Right renal pelvis (tissue), 4 donors: ENCODE measurements around the gene SOX6. TPM values are rescaled to one million over a fixed set of nuclear protein-coding genes. Genes with fewer than 3 reads are reported as not detected.

Experiments
- DNase-seq, 4 donors: peaks; one replicate each; pipeline ENCODE4 v3.0.0-alpha.2; 2013; ENCODE audit warnings: low read depth in 4 of 4, low spot score in 3 of 4, missing footprints in 1 of 4
- polyA plus RNA-seq, 4 donors: library from polyadenylated mRNA; unstranded; fragments of 120-200 nt; gene quantifications; one replicate each; pipeline ENCODE4 v1.2.1, GENCODE V29; 2013; ENCODE audit not compliant: insufficient read length in 4 of 4

Gene SOX6
- polyA plus RNA-seq, 4 donors = 18.4 to 23.1 (median 21.3) TPM

DNA sequence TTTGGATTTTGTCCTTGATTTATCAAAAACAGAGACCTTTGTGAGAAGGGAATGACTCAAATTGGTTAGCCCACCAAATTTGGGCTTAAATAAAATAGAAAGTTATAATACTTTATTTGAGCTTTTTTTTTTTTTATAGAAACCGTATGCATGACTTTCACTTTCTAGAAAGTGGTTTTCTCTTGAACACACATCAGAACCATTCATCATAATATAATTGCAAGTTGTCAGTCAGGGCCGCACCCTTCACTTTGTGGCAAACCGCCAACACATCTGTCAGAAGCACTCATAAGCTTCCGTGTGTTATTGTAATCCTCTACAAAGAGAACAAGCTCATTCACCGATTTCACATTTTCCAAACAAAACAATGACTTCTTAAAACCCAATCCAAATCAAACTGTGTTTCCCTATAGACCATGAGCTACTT, 76.1 kb downstream of the SOX6 start:
- no peak for DNase-seq

DNA sequence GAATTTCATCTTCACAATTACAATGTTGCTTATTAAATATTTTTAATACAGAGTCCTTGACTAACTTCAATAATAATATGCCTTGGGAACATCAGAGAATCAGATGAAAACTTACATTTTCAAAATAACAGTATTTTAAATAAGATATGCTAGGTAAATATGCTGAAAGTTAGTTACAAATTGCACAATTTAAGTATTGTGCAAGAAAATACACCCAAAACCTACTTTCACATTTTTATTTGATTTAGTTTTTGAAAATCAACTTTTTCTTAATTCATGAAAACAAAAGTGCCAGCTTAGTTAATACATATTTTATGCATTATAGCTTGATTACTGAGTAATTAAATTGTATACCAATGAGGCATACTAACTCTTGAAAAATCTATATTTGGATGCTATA, 76.8 kb downstream of the SOX6 start:
- DNase-seq = no peak

DNA sequence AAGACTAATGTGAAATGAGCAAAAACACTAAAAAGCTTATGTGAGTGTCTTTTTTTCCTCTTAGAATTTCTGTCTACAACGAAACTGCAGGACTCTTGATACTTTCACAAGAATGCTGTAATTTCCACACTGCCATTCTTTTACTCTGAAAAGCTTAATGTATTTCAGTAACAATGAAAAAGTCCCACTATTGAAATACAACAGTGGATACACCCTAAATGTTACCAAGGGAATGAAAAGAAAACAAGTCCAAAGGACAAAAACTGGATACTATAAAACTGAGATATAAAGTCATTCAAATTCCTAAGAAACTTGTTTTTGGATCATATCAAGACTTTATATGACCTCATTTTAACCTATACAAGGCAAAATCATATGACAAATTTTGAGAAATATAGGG, 77.4 kb downstream of the SOX6 start:
- DNase-seq = no peak

DNA sequence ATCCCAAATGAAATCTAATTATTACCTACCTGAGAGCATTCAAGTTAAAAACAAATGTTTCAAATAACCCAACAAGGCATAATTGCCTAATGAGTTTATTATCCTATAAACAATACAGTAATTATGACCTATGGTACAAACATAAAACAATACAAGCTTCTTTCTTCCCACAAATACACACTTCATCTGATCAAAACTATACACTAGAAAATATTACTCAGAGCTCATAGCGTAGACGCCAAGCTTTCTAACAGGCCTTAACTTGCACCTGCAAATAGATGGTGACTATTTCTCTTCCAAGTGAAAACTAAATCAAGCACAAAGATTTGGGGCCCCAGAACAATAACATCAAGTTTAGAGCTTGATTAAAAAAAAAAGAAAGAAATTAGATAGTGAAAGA, 78.1 kb downstream of the SOX6 start:
- DNase-seq = no peak

DNA sequence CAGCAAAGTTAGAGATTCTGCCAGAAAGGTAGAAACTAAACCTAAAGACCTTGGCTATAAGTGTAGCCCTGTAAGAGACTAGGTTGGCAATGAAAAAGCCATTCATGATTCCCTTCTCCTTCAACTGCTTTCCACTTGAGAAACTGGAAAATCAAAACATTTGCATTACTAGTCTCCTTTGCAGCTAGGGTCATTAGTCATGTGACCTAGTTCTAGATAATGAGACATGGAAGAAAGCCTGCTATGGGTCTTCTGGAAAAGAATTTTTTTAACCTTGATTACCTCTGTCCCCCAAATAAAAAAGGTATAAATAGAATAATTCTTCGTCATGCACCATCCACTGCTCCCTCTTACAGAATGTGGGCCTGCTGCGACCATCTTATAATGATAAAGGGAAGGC, 80.1 kb downstream of the SOX6 start:
- DNase-seq = no peak

DNA sequence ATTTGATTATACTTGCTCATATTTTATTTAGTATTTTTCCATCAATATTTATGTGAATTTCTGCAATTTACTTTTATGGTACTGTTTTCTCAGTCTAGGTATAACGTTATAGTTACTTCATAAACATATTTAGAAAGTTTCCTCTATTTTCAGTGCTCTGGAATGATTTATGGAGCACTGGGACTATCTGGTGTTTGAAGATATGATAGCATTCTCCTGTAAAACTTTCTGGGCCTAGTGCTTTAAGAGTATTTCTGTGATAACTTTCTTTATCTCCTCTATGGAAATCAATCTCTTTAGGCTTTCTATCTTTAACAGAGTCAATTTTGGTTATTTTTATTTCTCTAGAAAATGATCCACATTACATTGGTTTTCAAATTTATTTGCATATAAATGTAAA, 85.1 kb downstream of the SOX6 start:
- no peak for DNase-seq

DNA sequence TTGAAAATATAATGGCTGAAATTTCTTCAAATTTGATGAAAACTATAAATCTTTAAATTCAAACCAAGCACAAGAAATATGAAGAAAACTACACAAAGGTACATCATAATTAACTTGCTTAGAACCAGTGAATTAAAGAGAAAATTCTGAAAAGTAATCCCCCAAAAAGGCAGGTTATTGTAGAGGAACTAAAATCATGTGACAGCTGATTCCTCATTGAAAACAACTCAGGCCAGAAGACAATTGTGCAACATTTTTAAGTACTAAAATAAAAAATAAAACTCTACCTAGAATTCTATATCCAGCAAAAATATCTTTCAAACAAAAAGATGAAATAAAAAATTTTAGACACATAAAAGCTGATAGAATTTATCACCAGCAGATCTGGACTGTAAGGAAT, 90.3 kb downstream of the SOX6 start:
- no peak for DNase-seq

DNA sequence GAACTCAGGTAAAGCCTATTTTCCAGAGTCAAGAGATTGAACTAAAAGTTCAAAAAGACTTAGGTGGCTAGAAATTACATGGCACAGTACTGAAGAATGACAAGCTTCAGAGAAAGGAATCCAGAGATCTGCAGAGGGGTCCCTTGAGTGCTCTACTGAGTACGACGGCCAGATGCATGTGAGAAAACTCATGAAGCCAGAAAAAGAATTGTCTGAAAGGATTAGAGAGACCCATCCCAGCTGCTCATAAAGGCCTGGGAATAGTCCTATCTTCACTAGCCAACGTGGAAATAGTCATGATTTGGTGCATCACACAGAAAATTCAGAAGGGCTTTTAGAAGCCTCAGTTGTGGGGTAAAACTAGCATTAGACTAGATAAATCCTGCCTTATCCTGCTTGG, 91.3 kb downstream of the SOX6 start:
- no peak for DNase-seq

DNA sequence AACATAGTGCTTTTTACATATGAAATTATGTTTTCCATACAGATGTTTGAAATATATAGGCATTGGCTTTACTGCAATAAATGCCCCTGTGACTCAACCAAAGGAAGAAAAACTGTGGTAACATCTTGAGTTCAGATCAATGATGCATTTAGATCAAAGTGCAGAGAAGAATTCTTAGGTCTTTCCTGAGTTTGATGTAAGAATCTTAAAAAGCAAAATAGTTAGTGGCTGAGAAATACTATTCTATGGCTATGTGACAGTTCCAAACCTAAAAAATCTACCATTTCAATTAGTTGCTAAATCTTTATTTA, 93.7 kb downstream of the SOX6 start:
- DNase-seq = no peak

DNA sequence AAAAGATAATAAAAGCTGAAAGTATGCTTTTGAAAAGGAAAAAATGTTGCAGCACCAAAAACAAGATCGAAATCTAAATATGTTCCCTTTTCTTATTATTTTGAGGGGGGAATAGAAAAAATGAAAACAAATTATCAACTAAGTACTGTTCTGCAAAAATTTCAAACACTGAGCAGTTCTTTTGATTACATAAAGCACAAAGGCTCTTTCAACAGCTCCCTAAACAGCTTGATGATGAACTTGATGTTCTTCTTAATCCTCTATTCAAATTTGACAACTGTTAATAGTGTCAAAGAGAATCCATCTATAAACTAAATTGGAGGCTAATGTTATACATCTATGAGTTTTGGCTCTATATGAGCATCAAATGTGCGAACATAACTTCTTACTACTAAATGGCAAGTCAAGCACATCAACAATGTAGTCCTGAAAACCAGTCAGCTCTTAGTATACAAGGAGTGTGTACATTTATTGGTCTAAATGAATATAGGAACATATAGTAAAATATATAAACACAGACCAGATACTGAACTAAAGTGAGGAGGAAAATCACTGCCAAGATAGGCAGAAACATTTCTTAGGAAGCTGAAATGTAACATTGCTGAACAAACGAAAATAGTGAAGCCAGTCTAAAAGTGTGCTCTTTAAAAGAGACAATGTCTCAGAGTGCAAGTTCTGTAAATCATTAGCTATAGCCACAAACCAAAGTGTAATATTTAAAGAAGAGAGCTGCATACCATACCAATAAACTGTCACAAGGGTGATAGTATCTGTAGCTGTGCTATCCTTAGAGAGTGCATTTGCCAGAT, 94.3 kb downstream of the SOX6 start:
- DNase-seq = peak in 2 of 4 donors; percentile 8 to 12

DNA sequence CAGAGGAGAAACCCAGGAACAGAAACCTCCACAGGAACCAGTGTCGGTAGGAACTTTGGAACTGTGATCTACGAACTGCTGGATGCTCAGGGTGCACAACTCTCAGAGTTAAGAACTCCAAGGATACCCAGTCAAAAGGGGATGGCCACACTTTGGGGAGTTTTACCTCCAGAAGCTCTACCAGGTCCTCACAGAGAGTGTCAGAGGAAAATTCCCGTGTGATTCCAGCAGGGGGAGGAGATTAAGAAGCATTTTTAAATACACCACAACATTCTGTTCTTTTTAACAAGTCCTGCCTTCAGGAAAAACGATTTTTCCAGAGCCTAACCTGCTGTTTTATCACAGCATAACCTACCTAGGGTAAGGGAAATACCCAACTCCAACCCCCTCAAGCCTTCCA, 104.0 kb downstream of the SOX6 start:
- DNase-seq = no peak

DNA sequence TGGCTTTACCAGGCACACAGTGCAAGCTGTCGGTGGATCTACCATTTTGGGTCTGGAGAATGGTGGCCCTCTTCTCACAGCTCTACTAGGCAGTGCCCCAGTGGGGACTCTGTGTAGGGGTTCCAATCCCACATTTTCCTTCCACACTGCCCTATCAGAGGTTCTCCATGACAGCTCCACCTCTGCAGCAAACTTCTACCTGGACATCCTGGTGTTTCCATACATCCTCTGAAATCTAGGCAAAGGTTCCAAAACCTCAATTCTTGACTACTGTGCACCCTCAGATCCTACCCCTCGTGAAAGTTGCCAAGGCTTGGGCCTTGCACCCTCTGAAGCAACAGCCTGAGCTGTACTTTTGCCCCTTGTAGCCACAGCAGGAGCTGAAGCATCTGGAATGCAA, 108.1 kb downstream of the SOX6 start:
- DNase-seq = no peak

DNA sequence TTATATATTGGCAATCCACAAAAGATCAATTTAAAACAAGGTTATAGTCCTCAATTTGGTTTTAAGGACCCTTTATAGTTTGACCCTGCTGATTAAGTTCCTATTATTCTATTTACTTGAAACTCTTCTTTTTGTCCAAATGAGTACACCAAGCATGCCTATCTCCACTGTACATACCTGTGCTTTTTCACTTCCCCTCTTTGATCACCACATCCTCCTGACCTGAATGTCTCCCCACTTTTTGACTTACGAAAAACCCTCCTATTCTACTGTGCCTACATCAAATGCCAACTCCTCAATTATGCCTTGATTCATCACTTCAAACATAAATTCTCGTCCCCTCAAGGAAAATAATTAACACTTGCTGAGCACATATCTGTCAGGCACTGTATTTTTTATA, 113.5 kb downstream of the SOX6 start:
- DNase-seq = no peak

DNA sequence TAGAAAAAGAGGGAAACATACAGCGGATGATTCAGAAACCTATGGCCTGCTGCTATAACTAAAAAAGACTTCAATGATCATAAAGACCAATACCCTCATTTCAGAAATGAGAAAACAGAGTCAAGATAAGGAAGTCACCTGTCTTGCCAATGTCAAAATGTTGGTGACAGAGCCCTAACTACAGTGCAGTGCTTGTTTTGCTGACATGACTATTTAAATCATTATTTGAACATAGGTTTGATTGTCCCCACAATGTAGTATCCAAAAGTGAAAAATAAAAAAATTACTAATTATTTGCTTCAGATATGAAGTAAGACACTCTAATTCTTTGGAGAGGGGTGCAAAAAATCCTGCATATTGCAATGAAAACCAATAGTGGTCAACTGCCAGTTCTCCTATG, 115.7 kb downstream of the SOX6 start:
- DNase-seq = no peak

DNA sequence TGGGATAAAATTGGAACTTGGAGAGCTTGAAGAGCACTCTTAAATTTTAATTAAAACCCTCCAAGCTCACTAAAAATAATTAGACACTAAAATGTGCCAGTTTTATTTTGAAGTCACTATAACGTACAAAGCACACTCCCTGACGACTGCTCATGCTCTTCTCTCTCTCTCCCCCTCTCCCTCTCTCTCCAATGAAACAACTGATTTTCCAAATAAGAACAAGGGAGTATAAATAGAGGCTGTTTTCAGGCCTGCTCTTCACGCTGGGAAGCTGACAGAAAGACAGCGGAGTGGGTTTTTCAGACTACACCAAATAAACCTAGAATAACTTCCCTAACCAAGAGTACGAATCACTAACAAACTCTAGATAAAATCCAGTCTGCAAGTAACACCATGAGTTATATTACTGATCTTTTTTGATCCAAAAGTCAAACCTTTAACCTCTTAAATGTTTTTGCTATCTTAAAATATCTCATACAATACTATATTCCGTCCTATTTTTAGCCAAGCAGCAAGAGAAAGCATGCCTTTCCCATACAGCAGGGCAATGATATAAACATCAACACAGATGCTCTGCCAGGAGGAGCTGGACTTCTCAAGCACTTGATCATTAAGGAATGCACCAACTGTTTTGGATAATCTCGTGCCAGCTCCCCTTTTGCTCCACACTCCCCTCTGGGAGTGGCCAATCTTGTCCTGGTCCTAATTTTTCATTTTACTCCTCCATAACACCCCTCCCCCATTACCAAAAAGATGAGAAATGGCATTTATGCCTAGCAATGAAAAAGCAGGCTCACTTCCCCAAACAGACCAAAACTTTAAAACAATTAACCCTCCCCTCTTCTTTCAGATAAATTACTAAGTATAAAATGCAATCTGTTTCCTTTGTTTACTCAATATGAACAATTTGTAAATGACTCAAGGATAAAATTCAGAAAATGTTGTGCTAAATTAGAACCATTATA, 116.9 kb downstream of the SOX6 start:
- DNase-seq = no peak

DNA sequence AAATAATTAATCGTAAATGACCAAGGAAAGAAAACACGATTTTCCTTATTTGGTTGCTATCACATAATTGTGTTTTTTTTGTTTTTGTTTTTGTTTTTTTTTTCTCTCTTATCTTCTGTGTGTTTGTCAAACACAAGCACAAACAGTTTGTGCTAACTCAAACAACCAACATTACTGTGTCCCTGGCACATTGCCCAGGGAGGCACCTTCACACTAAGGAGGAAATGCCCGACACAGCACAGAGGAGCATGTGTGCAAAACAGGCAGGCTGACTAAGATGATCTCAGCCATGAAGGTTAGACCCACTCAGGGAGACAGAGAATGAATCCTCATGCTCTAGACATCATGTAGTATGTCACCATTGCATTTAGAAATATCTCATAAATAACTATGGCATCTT, 130.1 kb downstream of the SOX6 start:
- peak in 3 of 4 donors; percentile 5 to 18 (median 8) for DNase-seq

DNA sequence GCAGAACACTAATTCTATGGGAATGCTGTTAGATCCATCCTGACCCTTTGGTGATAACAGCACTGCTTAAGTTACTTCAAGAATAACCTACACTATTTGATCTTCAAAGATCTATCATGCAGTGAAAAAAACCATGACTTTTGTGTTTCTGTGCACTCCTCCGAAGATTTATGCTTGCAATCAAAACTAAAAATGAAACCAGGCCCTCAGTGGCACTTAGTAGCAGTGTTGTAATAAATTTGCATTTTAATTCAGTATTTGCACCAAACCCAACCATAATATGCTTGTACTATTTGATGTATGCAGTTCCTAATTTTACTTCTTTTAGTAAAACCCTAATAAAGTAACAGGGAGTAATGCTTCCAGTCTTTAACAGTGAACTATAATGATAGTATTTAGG, 130.7 kb downstream of the SOX6 start:
- no peak for DNase-seq

DNA sequence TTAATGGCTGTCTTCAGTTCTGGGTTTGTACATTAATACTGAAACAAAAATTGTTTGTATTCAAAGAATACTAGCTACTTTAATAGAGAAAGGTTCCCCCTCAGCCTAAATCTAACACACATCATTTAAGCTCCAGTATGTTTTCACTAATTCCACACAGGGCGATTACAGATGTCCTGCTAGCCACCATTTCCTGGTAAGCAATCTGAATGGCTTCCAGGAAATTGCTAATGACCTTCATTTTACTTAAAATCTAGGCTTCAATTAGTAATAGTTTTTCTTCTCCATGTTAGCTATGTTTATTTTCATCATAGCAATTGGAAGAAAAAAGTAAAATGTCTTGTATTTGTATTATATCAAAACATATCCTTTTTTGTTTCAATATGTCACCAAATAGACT, 132.8 kb downstream of the SOX6 start:
- no peak for DNase-seq

DNA sequence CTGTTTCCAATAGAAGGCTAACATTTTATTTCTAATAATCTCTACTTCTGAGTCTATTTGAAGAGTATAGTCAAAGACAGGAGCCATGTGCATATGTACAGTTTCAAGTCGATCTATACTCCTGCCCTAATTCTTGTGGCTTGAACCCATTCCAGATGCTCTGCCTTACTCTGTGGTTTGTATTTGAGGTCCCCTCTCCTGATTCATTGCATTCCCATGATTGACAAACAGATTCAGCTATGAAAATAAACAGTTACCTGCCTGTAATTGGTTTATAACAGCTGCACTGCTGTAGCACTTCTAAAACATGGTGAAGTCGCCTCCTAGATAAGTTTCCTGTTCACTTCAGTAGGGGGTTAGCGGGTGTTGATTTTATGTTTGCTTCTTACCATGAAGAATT, 138.7 kb downstream of the SOX6 start:
- DNase-seq = no peak

DNA sequence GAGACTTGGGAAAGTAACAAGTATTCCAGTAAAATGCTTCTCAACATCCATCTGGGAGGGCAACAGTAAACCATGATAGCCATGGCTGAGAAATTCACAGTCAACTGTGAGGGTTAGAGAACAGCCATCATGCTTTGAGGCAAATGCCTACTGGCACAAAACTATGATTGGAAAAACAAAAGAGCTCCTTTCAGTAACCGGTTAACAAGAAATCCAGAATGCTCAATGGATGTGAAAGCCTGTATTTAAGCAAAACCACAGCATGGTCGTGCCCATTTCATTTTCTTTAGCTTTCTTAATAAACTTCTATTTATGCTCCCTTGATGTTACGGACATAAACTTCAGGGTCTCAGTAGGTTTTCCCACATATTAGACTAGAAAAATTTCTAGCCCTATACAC, 139.5 kb downstream of the SOX6 start:
- no peak for DNase-seq

DNA sequence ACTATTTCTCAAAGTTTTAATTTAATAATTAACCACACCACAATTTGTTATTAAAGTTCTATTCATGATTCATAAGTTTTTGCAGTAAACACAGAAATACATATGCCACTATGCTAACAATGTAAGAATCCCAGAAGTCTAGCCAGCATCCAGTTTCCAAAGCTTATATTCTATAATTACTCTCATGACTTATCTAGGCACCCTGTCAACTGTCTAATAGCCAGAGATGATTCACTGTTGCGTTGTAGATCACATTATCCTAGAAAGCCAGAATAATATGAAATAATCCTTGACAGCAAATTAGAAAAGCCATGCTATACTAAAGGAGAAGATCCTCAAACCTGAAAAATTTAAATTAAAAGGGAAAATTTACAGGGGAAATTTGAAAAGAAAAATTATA, 141.0 kb downstream of the SOX6 start:
- DNase-seq = no peak

DNA sequence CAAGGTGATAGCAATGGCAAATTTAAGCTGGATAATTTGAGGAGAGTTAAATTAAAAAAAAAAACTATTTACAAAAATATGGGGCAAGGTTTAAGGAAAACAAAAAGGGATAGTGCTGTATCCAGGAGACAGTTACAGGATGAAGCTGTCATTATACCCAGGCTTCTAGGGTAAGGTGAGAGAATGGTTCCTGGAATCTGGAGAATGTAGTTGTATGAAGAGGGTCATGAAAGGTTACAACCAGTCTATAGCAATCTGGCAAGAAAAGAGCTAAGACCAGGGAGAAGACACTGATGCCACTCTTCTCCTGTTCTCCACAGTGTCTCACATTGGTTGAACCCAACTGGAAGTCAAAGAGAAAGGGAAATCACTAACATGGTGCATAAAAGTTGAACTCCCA, 144.9 kb downstream of the SOX6 start:
- no peak for DNase-seq
